ENCODE results near the gene APOBEC3G. TPM values are rescaled to one million over a fixed set of nuclear protein-coding genes. Genes with fewer than 3 reads are reported as not detected.

Gene APOBEC3G
- total RNA-seq, 1 donor from 2014 or later: 9.0 TPM

DNA sequence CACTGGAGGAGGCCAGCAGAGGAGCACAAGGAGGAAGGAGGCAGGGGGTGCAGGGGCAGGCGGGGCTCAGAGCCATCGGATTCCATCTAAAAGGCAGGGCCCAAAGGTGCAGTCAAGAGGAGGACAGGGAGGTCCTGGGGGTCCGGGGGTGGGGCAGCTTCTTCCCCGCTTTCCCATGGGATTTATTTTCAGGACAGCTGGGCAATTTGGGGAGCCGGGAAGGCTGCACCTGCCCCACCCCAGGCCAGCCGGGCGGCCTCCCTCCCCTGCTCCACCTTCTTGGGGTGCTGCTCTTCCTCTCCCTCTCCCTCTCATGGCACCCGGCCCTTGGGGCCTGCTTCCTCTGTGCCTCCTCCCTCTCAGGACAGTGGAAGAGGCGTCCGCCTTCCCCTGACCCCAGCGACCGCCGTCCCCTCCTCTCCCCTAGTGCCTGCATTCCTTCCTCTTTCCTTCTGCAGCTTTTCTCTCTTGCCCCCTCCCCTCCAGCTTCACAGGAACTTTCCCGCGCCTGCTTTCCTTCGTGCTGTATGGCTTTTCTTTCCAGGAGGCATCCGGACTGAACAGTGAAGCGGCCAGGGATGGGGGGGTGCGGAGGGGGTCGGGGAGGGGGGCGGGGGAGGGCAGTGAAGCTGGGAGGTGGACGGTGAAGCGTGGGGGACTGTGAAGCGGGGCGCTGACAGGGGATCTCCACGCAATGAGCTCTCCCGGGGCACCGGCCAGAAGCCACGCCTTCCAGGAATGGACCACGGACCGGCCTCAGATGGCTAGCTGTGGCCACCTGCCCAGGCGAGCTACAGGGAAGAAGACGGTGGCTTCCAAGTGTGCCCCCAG, 46.9 kb downstream of the APOBEC3G start:
- Mint-ChIP-seq H3K27me3 (ENCODE audit: unreplicated experiment) (peaks cover 4% of the 10 kb centered on the region), H3K9me3 (ENCODE audit: unreplicated experiment) (no peaks in the 10 kb centered on the region), H3K4me3 (ENCODE audit: unreplicated experiment) (no peak overlapping the region), H3K36me3 (ENCODE audit: low read depth, unreplicated experiment) (no peaks in the 10 kb centered on the region), H3K4me1 (ENCODE audit: unreplicated experiment) (peaks cover 3% of the 10 kb centered on the region), H3K27ac (ENCODE audit: unreplicated experiment) (no peak overlapping the region)
- no peak for TF ChIP-seq CTCF (IDR thresholded peaks at IDR 0.05; ENCODE audit: unreplicated experiment)
- no peak for DNase-seq (ENCODE audit: low spot score)

GRCh38 chr22:39125622-39126021, 48.5 kb downstream of the APOBEC3G start:
- H3K9me3 Mint-ChIP-seq (ENCODE audit: unreplicated experiment): no peaks in the 10 kb centered on the region
- peaks cover 4% of the 10 kb centered on the region for H3K27me3 Mint-ChIP-seq (ENCODE audit: unreplicated experiment)
- no peak overlapping the region for H3K27ac Mint-ChIP-seq (ENCODE audit: unreplicated experiment)
- H3K4me1 Mint-ChIP-seq (ENCODE audit: unreplicated experiment): peaks cover 6% of the 10 kb centered on the region
- no peak for DNase-seq (ENCODE audit: low spot score)
- no peaks in the 10 kb centered on the region for H3K36me3 Mint-ChIP-seq (ENCODE audit: low read depth, unreplicated experiment)
- no peak for TF ChIP-seq CTCF (IDR thresholded peaks at IDR 0.05; ENCODE audit: unreplicated experiment)
- no peak overlapping the region for H3K4me3 Mint-ChIP-seq (ENCODE audit: unreplicated experiment)

DNA sequence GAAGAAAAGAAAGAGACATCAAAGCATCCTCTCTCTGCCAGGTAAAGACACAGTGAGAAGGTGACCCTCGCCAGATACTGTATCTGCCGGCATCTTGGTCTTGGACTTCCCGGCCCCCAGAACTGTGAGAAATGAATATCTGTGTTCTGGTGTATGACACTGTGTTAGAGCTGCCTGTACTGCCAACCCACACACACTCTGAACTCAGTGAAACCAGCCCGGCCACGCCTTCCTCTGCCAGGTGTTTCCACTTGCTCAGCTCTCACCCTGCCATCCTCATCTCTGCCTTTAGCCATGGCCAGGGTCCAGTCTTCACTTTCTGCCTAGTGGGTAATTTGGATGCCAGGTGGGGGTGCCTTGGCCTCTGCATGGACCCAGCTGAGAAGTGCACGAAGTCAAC, 51.4 kb downstream of the APOBEC3G start:
- Mint-ChIP-seq H3K9me3 (ENCODE audit: unreplicated experiment) (no peaks in the 10 kb centered on the region), H3K27me3 (ENCODE audit: unreplicated experiment) (peaks cover 4% of the 10 kb centered on the region), H3K36me3 (ENCODE audit: low read depth, unreplicated experiment) (no peaks in the 10 kb centered on the region), H3K27ac (ENCODE audit: unreplicated experiment) (no peak overlapping the region), H3K4me3 (ENCODE audit: unreplicated experiment) (no peak overlapping the region), H3K4me1 (ENCODE audit: unreplicated experiment) (peaks cover 20% of the 10 kb centered on the region)
- TF ChIP-seq CTCF (IDR thresholded peaks at IDR 0.05; ENCODE audit: unreplicated experiment): no peak
- no peak for DNase-seq (ENCODE audit: low spot score)

GRCh38 chr22:39129081-39129480, 52.0 kb downstream of the APOBEC3G start:
- H3K4me3 Mint-ChIP-seq (ENCODE audit: unreplicated experiment): no peak overlapping the region

More at GRCh38 chr22:39129081-39129480, 52.0 kb downstream of the APOBEC3G start:
- H3K9me3 Mint-ChIP-seq (ENCODE audit: unreplicated experiment): no peaks in the 10 kb centered on the region
- H3K4me1 Mint-ChIP-seq (ENCODE audit: unreplicated experiment): peaks cover 20% of the 10 kb centered on the region
- no peak for TF ChIP-seq CTCF (IDR thresholded peaks at IDR 0.05; ENCODE audit: unreplicated experiment)
- H3K27me3 Mint-ChIP-seq (ENCODE audit: unreplicated experiment): peaks cover 7% of the 10 kb centered on the region
- no peaks in the 10 kb centered on the region for H3K36me3 Mint-ChIP-seq (ENCODE audit: low read depth, unreplicated experiment)
- H3K27ac Mint-ChIP-seq (ENCODE audit: unreplicated experiment): no peak overlapping the region
- DNase-seq (ENCODE audit: low spot score): no peak

All from endothelial cell (in vitro differentiated cells).